ENCODE results near the gene SPESP1.
"Not testable (repeated sequence)": the region's sequence is repeated elsewhere in the genome, so short reads cannot be mapped to it uniquely, and the experiment has no call there.

The SPESP1 gene

GRCh38 chr15:68966996-68967395, 36.7 kb downstream of the SPESP1 start:
- no peak for DNase-seq

DNA sequence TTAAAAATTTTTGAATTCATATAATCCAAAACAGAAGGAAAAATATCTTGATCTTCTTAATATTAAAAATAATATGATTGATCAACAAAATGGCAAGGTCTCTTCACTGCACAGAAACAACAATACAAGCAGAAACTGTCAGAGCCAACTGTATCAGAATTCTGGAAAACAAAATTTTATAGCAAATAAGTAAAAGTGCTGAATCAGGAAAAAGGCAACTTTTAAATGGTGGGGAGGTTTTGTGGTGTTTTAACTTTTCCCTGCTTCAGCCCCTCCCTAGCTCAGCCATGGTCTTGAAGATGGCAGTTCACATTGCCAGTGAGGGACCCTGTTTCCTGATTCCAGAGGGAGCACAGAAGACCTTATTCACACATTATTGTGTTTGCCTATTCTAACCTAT, 37.6 kb downstream of the SPESP1 start:
- DNase-seq, result no peak

GRCh38 chr15:68969298-68969697, 39.0 kb downstream of the SPESP1 start:
- no peak for DNase-seq

GRCh38 chr15:68972201-68973065, 42.1 kb downstream of the SPESP1 start:
- peak; percentile 75 for DNase-seq

DNA sequence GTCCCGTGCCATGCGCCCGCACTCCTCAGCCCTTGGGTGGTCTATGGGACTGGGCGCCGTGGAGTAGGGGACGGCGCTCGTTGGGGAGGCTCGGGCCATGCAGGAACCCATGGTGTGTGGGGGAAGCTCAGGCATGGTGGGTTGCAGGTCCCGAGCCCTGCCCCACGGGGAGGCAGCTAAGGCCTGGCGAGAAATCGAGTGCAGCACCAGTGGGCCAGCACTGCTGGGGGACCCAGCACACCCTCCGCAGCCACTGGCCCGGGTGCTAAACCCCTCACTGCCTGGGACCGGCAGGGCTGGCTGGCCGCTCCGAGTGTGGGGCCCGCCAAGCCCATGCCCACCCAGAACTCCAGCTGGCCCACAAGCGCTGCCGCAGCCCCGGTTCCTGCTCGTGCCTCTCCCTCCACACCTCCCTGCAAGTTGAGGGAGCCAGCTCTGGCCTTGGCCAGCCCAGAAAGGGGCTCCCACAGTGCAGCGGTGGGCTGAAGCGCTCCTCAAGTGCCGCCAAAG, 45.4 kb downstream of the SPESP1 start:
- not testable (repeated sequence) for DNase-seq

- not testable (repeated sequence) for DNase-seq
Measured at GRCh38 chr15:68977426-68977825, 47.1 kb downstream of the SPESP1 start.

DNA sequence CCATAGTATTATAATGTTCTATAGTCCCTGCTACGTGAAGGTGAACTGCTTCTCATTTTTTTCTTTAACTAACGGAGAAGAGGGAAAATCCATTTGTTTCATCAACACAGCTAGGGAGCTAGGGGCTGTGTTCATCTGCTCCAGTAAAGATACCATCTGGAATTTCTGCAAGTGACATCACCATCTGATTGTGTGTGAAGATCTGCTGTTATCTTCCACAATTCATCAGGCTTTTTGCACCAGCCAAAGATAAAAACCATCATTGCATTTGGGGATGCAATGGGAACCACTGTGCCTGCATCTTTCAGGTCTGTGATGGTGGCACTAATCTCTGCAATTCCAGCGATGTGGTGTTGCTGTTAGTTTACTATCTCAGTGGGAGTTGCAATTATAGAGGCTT, 48.7 kb downstream of the SPESP1 start:
- no peak for DNase-seq

- no peak for DNase-seq
Measured at GRCh38 chr15:68979816-68980215, 49.5 kb downstream of the SPESP1 start.

GRCh38 chr15:68980786-68981185, 50.5 kb downstream of the SPESP1 start:
- no peak for DNase-seq

GRCh38 chr15:68981941-68982340, 51.6 kb downstream of the SPESP1 start:
- DNase-seq, result no peak

GRCh38 chr15:68982976-68983563, 52.7 kb downstream of the SPESP1 start:
- peak; percentile 62 for DNase-seq

- DNase-seq, result peak; percentile 90
Measured at GRCh38 chr15:68983961-68984481, 53.7 kb downstream of the SPESP1 start.

DNA sequence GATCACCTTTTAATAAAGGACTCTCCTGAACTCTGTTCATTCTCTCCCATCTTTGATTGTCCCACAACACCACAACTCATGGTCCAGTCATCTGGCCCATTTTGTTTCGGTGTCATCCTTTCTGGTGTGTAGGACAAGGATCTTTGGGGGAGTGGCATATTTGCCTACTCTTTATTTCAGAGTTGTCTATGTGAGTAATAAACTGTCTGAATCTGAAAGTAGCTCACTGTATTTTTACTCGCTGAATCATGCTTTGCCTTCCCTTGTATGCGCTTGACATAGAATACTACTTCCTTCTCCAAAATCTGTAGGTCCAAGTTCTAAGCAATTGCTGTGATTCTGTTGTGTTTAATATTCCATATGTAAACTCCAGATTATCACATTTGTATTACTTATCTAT, 54.3 kb downstream of the SPESP1 start:
- DNase-seq, result peak; percentile 26

DNA sequence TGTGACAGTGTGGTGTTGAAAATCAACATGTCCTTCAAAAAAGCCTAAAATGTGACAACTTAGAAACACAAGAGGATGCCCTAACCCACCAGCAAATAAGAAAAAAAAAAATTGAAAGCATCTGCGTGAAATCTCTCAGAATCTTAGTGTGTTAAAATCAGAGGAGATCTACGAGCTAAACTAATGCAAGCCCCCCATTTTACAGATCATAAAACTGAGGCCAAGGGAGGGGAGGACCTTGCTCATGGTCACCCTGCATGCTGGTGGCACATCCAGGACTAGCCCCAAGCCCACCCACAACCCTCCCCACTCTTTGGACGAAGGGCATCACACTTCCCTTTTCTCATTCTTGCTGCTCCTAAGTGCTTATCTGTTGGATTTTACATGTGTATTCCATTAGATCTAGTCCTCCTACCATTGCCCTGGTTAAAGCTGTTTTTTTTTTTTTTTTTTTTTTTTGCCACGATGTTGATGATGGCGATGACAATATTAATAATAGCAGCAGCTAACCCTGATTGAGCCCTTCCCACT, 55.1 kb downstream of the SPESP1 start:
- DNase-seq, result no peak

- DNase-seq, result no peak
Measured at GRCh38 chr15:68986322-68986721, 56.0 kb downstream of the SPESP1 start.

DNA sequence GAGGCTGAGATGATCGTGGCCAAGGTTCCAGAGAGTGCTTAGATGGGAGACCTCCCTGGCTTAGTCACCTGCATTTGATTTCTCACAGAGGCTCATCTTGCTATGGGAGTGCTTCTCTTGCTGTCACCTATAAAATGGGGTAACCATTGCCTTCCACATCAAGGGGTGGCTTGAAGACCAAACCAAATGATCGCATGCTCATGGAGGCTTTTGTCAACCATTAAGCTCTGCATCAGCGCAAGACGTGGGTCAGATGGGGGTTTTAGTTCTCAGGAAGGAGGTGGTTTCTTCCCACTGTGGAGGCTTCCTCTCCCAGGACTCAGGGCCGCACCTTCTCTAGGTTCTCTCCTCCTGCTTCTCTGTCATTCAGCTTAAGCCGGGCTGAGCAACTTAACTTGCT, 56.8 kb downstream of the SPESP1 start:
- no peak for DNase-seq

GRCh38 chr15:68987676-68988075, 57.4 kb downstream of the SPESP1 start:
- no peak for DNase-seq

DNA sequence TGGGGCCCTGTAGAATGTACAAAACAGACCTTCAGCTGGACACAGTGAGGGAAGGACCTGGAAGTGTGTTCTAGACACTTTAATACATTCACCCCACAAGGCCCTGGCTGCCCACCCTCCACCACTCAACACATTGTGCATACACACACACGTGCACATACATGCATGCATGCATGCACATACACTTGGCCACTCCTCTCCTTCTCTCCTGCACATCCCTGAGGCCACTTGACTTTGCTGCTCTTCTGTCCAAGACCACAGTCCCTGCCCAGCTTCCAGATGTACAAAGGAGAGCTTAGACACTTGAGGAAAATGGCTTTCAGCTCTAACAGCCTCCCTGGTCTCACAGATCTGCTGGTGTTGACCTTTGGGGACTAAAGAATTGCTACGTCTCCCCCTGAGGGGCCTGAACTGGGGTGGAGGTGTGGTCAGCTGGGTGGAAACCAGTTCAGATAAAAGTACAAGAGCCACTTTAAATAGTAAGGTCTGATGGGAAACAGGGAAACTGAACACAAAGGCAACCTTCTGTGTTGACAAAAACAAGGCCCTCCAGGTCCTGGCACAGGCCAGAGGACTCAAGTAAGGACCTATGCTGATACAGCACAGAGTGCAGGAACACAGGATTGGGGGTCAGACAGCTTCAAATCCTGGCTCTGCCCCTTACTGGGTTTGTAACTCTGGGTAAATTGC, 59.4 kb downstream of the SPESP1 start:
- no peak for DNase-seq

- DNase-seq, result peak; percentile 49
Measured at GRCh38 chr15:68990231-68990991, 60.1 kb downstream of the SPESP1 start.

DNA sequence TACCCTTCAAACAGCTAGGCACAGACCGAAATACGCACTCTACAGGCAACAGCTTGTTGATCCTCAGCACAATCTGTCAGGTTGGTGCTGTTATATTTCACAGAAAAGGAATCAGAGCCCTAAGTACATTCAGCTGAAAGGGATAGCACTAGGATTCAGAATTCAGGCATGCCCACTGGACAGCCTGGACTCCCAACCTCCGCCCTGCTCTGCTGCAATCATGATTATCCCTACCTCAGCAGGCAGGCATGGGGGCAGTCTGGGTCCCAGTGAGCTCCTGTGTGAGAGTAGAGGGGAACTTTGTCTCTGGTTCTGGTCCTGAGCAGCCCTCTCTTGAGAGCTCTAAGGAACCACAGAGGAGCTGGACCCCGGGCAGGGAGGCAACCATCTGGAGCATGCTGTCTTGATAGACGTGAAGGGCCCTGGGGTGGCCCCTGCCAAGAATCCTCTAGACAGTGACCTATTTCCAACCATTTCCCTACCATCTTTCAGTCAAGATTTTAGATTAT, 60.7 kb downstream of the SPESP1 start:
- no peak for DNase-seq

DNA sequence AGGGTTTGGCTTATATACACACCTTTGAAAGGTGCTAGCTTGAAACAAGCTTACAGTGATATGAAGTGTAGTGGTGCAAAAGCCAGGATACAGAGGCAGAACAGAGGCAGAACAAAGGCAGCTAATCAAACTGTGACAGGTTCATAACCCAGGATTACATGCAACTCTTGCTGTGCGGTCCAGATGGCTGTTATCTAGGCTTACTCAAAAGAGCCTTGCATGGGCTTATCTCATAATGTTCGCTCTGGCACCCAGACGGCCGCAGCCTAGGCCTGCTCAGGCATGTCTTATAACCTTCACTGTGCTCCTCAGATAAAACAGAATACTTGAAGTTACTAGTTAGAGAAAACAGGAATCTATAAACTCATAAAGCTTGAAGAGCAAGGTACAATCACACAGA, 61.4 kb downstream of the SPESP1 start:
- peak; percentile 98 for DNase-seq

GRCh38 chr15:68992696-68993095, 62.4 kb downstream of the SPESP1 start:
- DNase-seq, result no peak

All from hematopoietic multipotent progenitor cell treated with erythropoietin and hydrocortisone succinate and interleukin-3 and kit ligand, for 6 days (in vitro differentiated cells).